PC-9 (cell line): ENCODE data around the gene GFRA3. TPM values are rescaled to one million over a fixed set of nuclear protein-coding genes. Genes with fewer than 3 reads are reported as not detected.

Experiments used
- BruUV-seq: library from RNA; stranded (reverse); fragments of 400-500 nt; replicated peaks from 2 replicates; lab custom pipeline; 2021; lab: Mats Ljungman, UMichigan
- CTCF ChIA-PET: fragments of 300-600 bp; sonication (Branson Sonifier 250); formaldehyde crosslinking; loops from one replicate; lab custom pipeline; 2022; ENCODE audit warnings: antibody characterized with exemption; lab: Charles Lee
- POLR2A ChIA-PET: fragments of 300-600 bp; sonication (Branson Sonifier 250); formaldehyde crosslinking; loops from one replicate; lab custom pipeline; 2022; ENCODE audit warnings: antibody characterized with exemption; ENCODE audit not compliant: unreplicated experiment; lab: Charles Lee
- DNase-seq, 2 experiments: peaks; one replicate each; pipeline versions ENCODE4 v3.0.0 to v3.0.0-alpha.2; 2015 to 2022; ENCODE audit warnings: mixed read lengths in 1 of 2
- H2AFZ ChIP-seq: fragments of 200-600 bp; sonication (generic); 2 replicates; pipeline ENCODE4 v1.8.1; 2017; ENCODE audit warnings: antibody characterized with exemption
- H3F3A ChIP-seq: fragments of 200-600 bp; sonication (generic); 2 replicates; pipeline ENCODE4 v1.8.1; 2017; ENCODE audit warnings: antibody characterized with exemption, mild to moderate bottlenecking, low read depth; ENCODE audit not compliant: insufficient read depth
- H3K27ac ChIP-seq: fragments of 200-600 bp; sonication (generic); 2 replicates; pipeline ENCODE4 v1.6.1; 2016; ENCODE audit warnings: mixed run types
- H3K27me3 ChIP-seq: fragments of 200-600 bp; sonication (generic); 2 replicates; pipeline ENCODE4 v1.6.1; 2016; ENCODE audit warnings: low read depth, mixed run types; ENCODE audit not compliant: insufficient read depth
- H3K36me3 ChIP-seq: fragments of 200-600 bp; sonication (generic); 2 replicates; pipeline ENCODE4 v1.6.1; 2016; ENCODE audit warnings: low read depth, mixed run types
- H3K4me1 ChIP-seq: fragments of 200-600 bp; sonication (generic); replicated peaks from 2 replicates; pipeline ENCODE4 v1.6.1; 2016; ENCODE audit warnings: mixed run types; ENCODE audit not compliant: insufficient read depth
- H3K4me2 ChIP-seq: fragments of 200-600 bp; sonication (generic); 2 replicates; pipeline ENCODE4 v1.6.1; 2017; ENCODE audit warnings: mixed run types
- H3K4me3 ChIP-seq: fragments of 200-600 bp; sonication (generic); 2 replicates; pipeline ENCODE4 v1.6.1; 2016; ENCODE audit warnings: mixed run types
- H3K79me2 ChIP-seq: fragments of 200-600 bp; sonication (generic); 2 replicates; pipeline ENCODE4 v1.6.1; 2017; ENCODE audit warnings: low read depth, mixed run types
- H3K9me2 ChIP-seq: fragments of 200-600 bp; sonication (generic); 2 replicates; pipeline ENCODE4 v1.8.1; 2017; ENCODE audit warnings: mild to moderate bottlenecking; ENCODE audit not compliant: insufficient read depth
- H3K9me3 ChIP-seq: fragments of 200-600 bp; sonication (generic); 2 replicates; pipeline ENCODE4 v1.8.1; 2016; ENCODE audit warnings: low read depth; ENCODE audit not compliant: insufficient read depth
- H4K20me1 ChIP-seq: fragments of 200-600 bp; sonication (generic); 2 replicates; pipeline ENCODE4 v1.8.1; 2017; ENCODE audit not compliant: insufficient read depth
- CTCF ChIP-seq: fragments of 200-600 bp; sonication (generic); conservative IDR thresholded peaks from 2 replicates; pipeline ENCODE4 v1.6.1; 2017; ENCODE audit warnings: mixed run types, antibody characterized with exemption, mild to moderate bottlenecking, moderate library complexity
- EZH2 ChIP-seq: fragments of 200-600 bp; sonication (generic); IDR thresholded peaks from 2 replicates; pipeline ENCODE4 v1.8.0; 2017; ENCODE audit warnings: antibody characterized with exemption, low read depth
- intact Hi-C: fragments of 100-400 bp; cut with micrococcal nuclease; formaldehyde crosslinking; loops from one replicate; pipeline ENCODE4 v1.10.0; 2022; ENCODE audit not compliant: unreplicated experiment
- total RNA-seq: library from RNA; stranded (reverse); gene quantifications from 2 replicates; pipeline ENCODE4 v1.2.3, GENCODE V29; 2021

GFRA3 gene
- total RNA-seq, 1 experiment from 2014 or later: 0.68 TPM

- Histone ChIP-seq H3K79me2 (no peaks in the 10 kb centered on the region), H3K9me2 (no peaks in the 10 kb centered on the region), H3K4me3 (no peak overlapping the region), H3K4me1 (no peaks in the 10 kb centered on the region), H3K27ac (no peak overlapping the region), H3K9me3 (no peaks in the 10 kb centered on the region), H3K36me3 (no peaks in the 10 kb centered on the region), H3K27me3 (peaks cover 44% of the 10 kb centered on the region), H3K4me2 (no peak overlapping the region), H2AFZ (no peak overlapping the region), H4K20me1 (no peaks in the 10 kb centered on the region), H3F3A (no peaks in the 10 kb centered on the region)
- no TSS peak for BruUV-seq
- intact Hi-C loops: no loop called here
- POLR2A ChIA-PET: no interaction called here
- DNase-seq: no peak
- no peak for TF ChIP-seq CTCF
- TF ChIP-seq EZH2: no peak
- CTCF ChIA-PET: interaction anchor here (0.6 to 0.7 kb wide), 2 partner anchors 539 to 1859 kb away, joined by 3 to 7 read pairs; no protein-coding TSS in a partner anchor
These were observed 36.4 kb downstream of the GFRA3 start for GRCh38 chr5:138238034-138238433.

- no peaks in the 10 kb centered on the region for H3F3A ChIP-seq
- H3K4me1 ChIP-seq: no peaks in the 10 kb centered on the region
- no peaks in the 10 kb centered on the region for H3K9me3 ChIP-seq
- no TSS peak for BruUV-seq
- H3K4me2 ChIP-seq: no peak overlapping the region
- H3K79me2 ChIP-seq: no peaks in the 10 kb centered on the region
- H3K4me3 ChIP-seq: no peak overlapping the region
- no peaks in the 10 kb centered on the region for H4K20me1 ChIP-seq
- H2AFZ ChIP-seq: no peak overlapping the region
- intact Hi-C loops: no loop called here
- no peak for DNase-seq
- ChIA-PET CTCF (no interaction called here), POLR2A (interaction anchor here (0.6 kb wide), 1 partner anchor 72 kb away, joined by 5 read pairs; no protein-coding TSS in a partner anchor)
- no peaks in the 10 kb centered on the region for H3K36me3 ChIP-seq
- no peak overlapping the region for H3K27ac ChIP-seq
- H3K27me3 ChIP-seq: peaks cover 13% of the 10 kb centered on the region
- no peaks in the 10 kb centered on the region for H3K9me2 ChIP-seq
- no peak for TF ChIP-seq EZH2
- no peak for TF ChIP-seq CTCF
These were observed 39.8 kb downstream of the GFRA3 start for GRCh38 chr5:138234651-138235050.

GRCh38 chr5:138233280-138233679 is 41.1 kb downstream of the GFRA3 start:
- Histone ChIP-seq H3K4me1 (no peaks in the 10 kb centered on the region), H3K4me2 (no peak overlapping the region), H3K9me3 (no peaks in the 10 kb centered on the region), H2AFZ (no peak overlapping the region), H3K9me2 (no peaks in the 10 kb centered on the region), H3K27ac (no peak overlapping the region), H3K4me3 (no peak overlapping the region), H3K27me3 (peaks cover 5% of the 10 kb centered on the region; the same call in 1 of the 2 replicates), H3K79me2 (no peaks in the 10 kb centered on the region), H4K20me1 (no peaks in the 10 kb centered on the region), H3F3A (no peaks in the 10 kb centered on the region), H3K36me3 (no peaks in the 10 kb centered on the region)
- BruUV-seq: no TSS peak
- ChIA-PET POLR2A (no interaction called here), CTCF (interaction anchor here (0.5 kb wide), 1 partner anchor 1380 kb away, joined by 6 read pairs; no protein-coding TSS in a partner anchor)
- no peak for DNase-seq
- TF ChIP-seq CTCF (no peak), EZH2 (no peak)
- intact Hi-C loops: no loop called here
